Smooth muscle cell (in vitro differentiated cells): ENCODE data around the gene OTUD1. TPM values are rescaled to one million over a fixed set of nuclear protein-coding genes. Genes with fewer than 3 reads are reported as not detected.

Experiments used
- DNase-seq: peaks from one replicate; lab custom pipeline; 2025; ENCODE audit not compliant: unreplicated experiment; lab: John Stamatoyannopoulos, UW
- H2AFZ ChIP-seq: fragments of 200-600 bp; sonication (generic); 2 replicates; pipeline ENCODE4 v1.6.0; 2016; ENCODE audit warnings: antibody characterized with exemption, low read depth, mild to moderate bottlenecking
- H3F3A ChIP-seq: fragments of 200-600 bp; sonication (generic); 2 replicates; pipeline ENCODE4 v1.6.0; 2017; ENCODE audit warnings: antibody characterized with exemption, low read depth
- H3K27ac ChIP-seq: fragments of 200-600 bp; sonication (generic); 2 replicates; pipeline ENCODE4 v1.5.1; 2016; ENCODE audit warnings: low read depth, mild to moderate bottlenecking
- H3K27me3 ChIP-seq: fragments of 200-600 bp; sonication (generic); 2 replicates; pipeline ENCODE4 v1.6.1; 2016; ENCODE audit warnings: low read depth, mild to moderate bottlenecking
- H3K36me3 ChIP-seq: fragments of 200-600 bp; sonication (generic); 2 replicates; pipeline ENCODE4 v1.5.1; 2016; ENCODE audit warnings: low read depth
- H3K4me1 ChIP-seq: fragments of 200-600 bp; sonication (generic); 2 replicates; pipeline ENCODE4 v1.5.1; 2016; ENCODE audit warnings: low read depth
- H3K4me2 ChIP-seq: fragments of 200-600 bp; sonication (generic); 2 replicates; pipeline ENCODE4 v1.6.0; 2016; ENCODE audit warnings: mild to moderate bottlenecking
- H3K4me3 ChIP-seq: fragments of 200-600 bp; sonication (generic); 2 replicates; pipeline ENCODE4 v1.5.1; 2016; ENCODE audit warnings: mild to moderate bottlenecking
- H3K79me2 ChIP-seq: fragments of 200-600 bp; sonication (generic); 2 replicates; pipeline ENCODE4 v1.6.0; 2016; ENCODE audit warnings: low read depth, mild to moderate bottlenecking
- H3K9ac ChIP-seq: fragments of 200-600 bp; sonication (generic); 2 replicates; pipeline ENCODE4 v1.6.0; 2016; ENCODE audit warnings: low read depth
- H3K9me3 ChIP-seq: fragments of 200-600 bp; sonication (generic); replicated peaks from 2 replicates; pipeline ENCODE4 v1.5.1; 2016; ENCODE audit warnings: low read depth
- H4K20me1 ChIP-seq: fragments of 200-600 bp; sonication (generic); 2 replicates; pipeline ENCODE4 v1.6.0; 2016; ENCODE audit warnings: low read depth
- WGBS: methylation state at CpG from one replicate; pipeline ENCODE4 v1.1.7; 2016; ENCODE audit warnings: low lambda C conversion rate; 5-methylcytosine and 5-hydroxymethylcytosine counted together
- polyA plus RNA-seq: library from polyadenylated mRNA; unstranded; fragments of >200 nt; fragmentation: Nextera tagmentation; extraction: Ambion mirVana; gene quantifications from 2 replicates; pipeline ENCODE4 v1.2.1, GENCODE V29; 2016
- total RNA-seq: library from RNA; depleted of rRNA; stranded (reverse); fragments of >200 nt; gene quantifications from 2 replicates; pipeline ENCODE4 v1.2.3, GENCODE V29; 2014
- TF ChIP-seq, protein P1 (sequence below): fragments of 200-600 bp; sonication (generic); IDR thresholded peaks from 2 replicates; pipeline ENCODE4 v1.5.1; 2017; ENCODE audit warnings: borderline replicate concordance, mild to moderate bottlenecking, antibody characterized with exemption; ENCODE audit not compliant: insufficient read depth, poor library complexity, severe bottlenecking

The OTUD1 gene
- total and polyA plus RNA-seq, 2 experiments from 2014 or later = 11.6 to 14.0 TPM

DNA sequence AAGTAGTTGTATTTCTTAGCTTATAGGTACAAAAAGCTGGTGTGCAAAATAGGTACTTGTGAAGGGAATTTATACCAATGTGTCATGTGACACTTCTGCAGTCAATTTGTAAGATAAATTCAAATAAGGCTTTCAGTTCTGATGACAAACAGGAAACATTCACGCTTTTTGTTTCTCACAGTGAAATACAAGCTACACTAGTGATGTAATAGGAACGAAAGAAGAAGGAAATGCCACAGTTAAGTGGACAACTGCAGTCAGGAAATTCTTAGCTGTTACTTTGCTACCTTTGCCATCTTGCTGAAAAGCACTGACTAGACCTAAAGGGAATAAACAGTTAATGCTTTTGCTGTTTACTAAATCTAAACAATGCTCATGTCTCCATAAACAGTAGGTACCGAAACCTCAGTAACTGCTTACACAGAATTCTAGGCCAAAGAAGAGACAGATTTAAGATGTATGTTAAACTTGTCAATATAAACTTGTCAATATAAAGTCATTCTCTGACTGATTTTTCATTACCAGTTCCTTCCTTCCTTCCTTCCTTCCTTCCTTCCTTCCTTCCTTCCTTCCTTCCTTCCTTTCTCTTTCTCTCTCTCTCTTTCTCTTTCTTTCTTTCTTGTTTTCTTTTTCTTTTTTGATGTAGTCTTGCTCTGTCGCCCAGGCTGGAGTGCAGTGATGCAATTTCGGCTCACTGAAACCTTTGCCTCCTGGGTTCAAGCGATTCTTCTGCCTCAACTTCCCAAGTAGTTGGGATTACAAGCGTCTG lies 10.1 kb downstream of the OTUD1 start:
- 80% methylated on average over 7 of the region's 7 CpGs for WGBS

DNA sequence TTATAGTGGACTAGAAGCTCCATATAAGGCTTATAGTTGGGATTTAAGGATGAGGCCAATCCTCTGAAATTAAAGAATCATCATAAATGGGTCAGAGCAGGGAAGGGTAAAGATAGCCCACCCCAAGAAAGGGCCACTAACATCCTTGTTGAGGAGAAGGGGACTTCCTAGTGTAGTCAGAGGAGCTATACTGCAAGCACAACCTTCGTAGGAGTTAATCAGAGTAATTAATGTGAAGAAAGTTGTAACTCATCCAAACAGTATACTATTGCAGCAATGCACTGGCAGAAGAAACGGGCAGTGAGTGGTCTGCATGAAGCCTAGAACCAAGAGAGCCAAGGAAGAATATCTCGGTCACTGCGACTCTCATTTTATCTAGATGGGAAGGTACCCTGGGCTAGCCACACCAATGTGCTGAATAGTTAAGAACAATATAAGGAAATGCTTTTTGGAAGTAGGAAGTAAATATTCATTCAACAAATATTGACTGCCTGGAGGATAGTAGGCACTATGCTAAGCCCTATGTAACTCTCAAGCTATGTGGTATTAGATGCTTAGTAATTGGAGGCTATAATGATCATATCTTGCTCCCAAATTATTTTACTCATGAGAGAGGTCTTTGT lies 13.3 kb downstream of the OTUD1 start:
- no peak for DNase-seq
- Histone ChIP-seq H2AFZ (no peak overlapping the region), H3K27me3 (peaks cover 3% of the 10 kb centered on the region), H3K4me3 (no peak overlapping the region), H4K20me1 (no peaks in the 10 kb centered on the region), H3K36me3 (no peaks in the 10 kb centered on the region), H3F3A (no peaks in the 10 kb centered on the region), H3K27ac (no peak overlapping the region), H3K9me3 (no peaks in the 10 kb centered on the region), H3K4me1 (no peaks in the 10 kb centered on the region), H3K79me2 (no peaks in the 10 kb centered on the region), H3K4me2 (no peak overlapping the region), H3K9ac (no peak overlapping the region)
- 96% methylated on average over 4 of the region's 4 CpGs for WGBS
- TF ChIP-seq, protein P1, sequence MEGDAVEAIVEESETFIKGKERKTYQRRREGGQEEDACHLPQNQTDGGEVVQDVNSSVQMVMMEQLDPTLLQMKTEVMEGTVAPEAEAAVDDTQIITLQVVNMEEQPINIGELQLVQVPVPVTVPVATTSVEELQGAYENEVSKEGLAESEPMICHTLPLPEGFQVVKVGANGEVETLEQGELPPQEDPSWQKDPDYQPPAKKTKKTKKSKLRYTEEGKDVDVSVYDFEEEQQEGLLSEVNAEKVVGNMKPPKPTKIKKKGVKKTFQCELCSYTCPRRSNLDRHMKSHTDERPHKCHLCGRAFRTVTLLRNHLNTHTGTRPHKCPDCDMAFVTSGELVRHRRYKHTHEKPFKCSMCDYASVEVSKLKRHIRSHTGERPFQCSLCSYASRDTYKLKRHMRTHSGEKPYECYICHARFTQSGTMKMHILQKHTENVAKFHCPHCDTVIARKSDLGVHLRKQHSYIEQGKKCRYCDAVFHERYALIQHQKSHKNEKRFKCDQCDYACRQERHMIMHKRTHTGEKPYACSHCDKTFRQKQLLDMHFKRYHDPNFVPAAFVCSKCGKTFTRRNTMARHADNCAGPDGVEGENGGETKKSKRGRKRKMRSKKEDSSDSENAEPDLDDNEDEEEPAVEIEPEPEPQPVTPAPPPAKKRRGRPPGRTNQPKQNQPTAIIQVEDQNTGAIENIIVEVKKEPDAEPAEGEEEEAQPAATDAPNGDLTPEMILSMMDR = no peak

More for the DNA sequence above, 10.1 kb downstream of the OTUD1 start:
- Histone ChIP-seq H3K9ac (no peak overlapping the region), H3K27me3 (no peaks in the 10 kb centered on the region), H3K9me3 (no peaks in the 10 kb centered on the region), H3K4me1 (no peaks in the 10 kb centered on the region), H3K4me3 (no peak overlapping the region), H3K27ac (no peak overlapping the region), H4K20me1 (no peaks in the 10 kb centered on the region), H3K79me2 (no peaks in the 10 kb centered on the region), H3K36me3 (no peaks in the 10 kb centered on the region), H3K4me2 (no peak overlapping the region), H3F3A (no peaks in the 10 kb centered on the region), H2AFZ (no peak overlapping the region)
- DNase-seq = no peak
- TF ChIP-seq, protein P1 = no peak

DNA sequence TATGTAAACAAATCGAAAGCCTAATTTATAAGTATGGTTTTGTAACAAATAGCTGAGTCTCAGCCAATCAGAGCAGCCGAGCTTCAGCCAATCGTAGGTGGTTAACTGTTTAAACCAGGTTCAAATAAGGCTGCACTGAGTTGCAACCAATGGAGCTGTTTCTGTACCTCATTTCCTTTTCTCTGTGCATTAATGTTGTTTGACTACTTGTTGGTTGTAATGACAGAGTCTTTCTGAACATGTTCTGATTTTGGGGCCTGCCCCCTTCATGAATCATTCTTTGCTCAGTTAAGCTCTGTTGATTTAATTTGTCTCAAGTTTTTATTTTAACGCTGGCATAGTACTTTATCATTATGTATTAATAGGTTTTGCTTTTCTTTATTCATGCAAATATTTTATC lies 14.6 kb downstream of the OTUD1 start:
- H3K79me2 ChIP-seq = no peaks in the 10 kb centered on the region
- DNase-seq = no peak
- H3K9me3 ChIP-seq = no peaks in the 10 kb centered on the region
- H3K4me3 ChIP-seq = no peak overlapping the region
- 92% methylated on average over 4 of the region's 4 CpGs for WGBS
- TF ChIP-seq, protein P1 = no peak
- no peak overlapping the region for H3K4me2 ChIP-seq
- no peak overlapping the region for H2AFZ ChIP-seq
- H3K27me3 ChIP-seq = peaks cover 3% of the 10 kb centered on the region
- no peaks in the 10 kb centered on the region for H4K20me1 ChIP-seq
- no peaks in the 10 kb centered on the region for H3K4me1 ChIP-seq
- H3F3A ChIP-seq = no peaks in the 10 kb centered on the region
- no peaks in the 10 kb centered on the region for H3K36me3 ChIP-seq
- H3K9ac ChIP-seq = no peak overlapping the region
- H3K27ac ChIP-seq = no peak overlapping the region
